Measurements from ENCODE around the gene SGK1. TPM values are rescaled to one million over a fixed set of nuclear protein-coding genes. Genes with fewer than 3 reads are reported as not detected.

Gene SGK1
- total RNA-seq, 2 donors from 2014 or later, result 9.7 to 13.0 TPM

- Histone ChIP-seq H3K4me1 (ENCODE audit: control insufficient read depth, insufficient read depth, low read length) (no peaks in the 10 kb centered on the region), H3K4me3 (ENCODE audit: low read length) (no peak overlapping the region), H3K36me3 (ENCODE audit: control insufficient read depth, insufficient read depth, low read length) (no peaks in the 10 kb centered on the region), H3K9me3 (ENCODE audit: control insufficient read depth, low read length) (peaks cover 14% of the 10 kb centered on the region), H3K27ac (ENCODE audit: low read depth, low read length) (no peak overlapping the region), H3K27me3 (ENCODE audit: control insufficient read depth, insufficient read depth, low read length, poor library complexity, severe bottlenecking) (no peaks in the 10 kb centered on the region), H3K9ac (ENCODE audit: extremely low read depth, low read length, poor library complexity, severe bottlenecking) (no peak overlapping the region)
- DNase-seq, result no peak
- Mint-ChIP-seq H3K27me3 (ENCODE audit: insufficient read depth) (peaks cover 5% of the 10 kb centered on the region), H3K4me3 (no peak overlapping the region), H3K27ac (no peak overlapping the region), H3K4me1 (peaks cover 22% of the 10 kb centered on the region), H3K9me3 (peaks cover 23% of the 10 kb centered on the region), H3K36me3 (ENCODE audit: low read depth) (no peaks in the 10 kb centered on the region)
- 96% methylated on average over 2 of the region's 2 CpGs; no CpG with 5 or more reads in 1 of the 2 experiments for WGBS, 2 experiments (ENCODE audit: insufficient coverage in 1 of 2, insufficient read length in 1 of 2)
- no peak for TF ChIP-seq CTCF (conservative IDR thresholded peaks at IDR 0.05)
Observed at GRCh38 chr6:134359302-134359701, 41.4 kb upstream of the SGK1 start.

GRCh38 chr6:134358320-134358719, 40.4 kb upstream of the SGK1 start:
- DNase-seq, result no peak
- no peak overlapping the region for H3K27ac Mint-ChIP-seq
- TF ChIP-seq CTCF (conservative IDR thresholded peaks at IDR 0.05), result no peak

GRCh38 chr6:134357022-134357487, 39.1 kb upstream of the SGK1 start:
- no peak overlapping the region for H3K4me3 ChIP-seq (ENCODE audit: low read length)
- Mint-ChIP-seq H3K27me3 (ENCODE audit: insufficient read depth) (peaks cover 14% of the 10 kb centered on the region), H3K4me1 (peaks cover 21% of the 10 kb centered on the region), H3K4me3 (no peak overlapping the region), H3K36me3 (ENCODE audit: low read depth) (no peaks in the 10 kb centered on the region), H3K9me3 (peaks cover 23% of the 10 kb centered on the region), H3K27ac (no peak overlapping the region)
- peaks cover 19% of the 10 kb centered on the region for H3K27me3 ChIP-seq (ENCODE audit: control insufficient read depth, insufficient read depth, low read length, poor library complexity, severe bottlenecking)
- H3K36me3 ChIP-seq (ENCODE audit: control insufficient read depth, insufficient read depth, low read length), result no peaks in the 10 kb centered on the region
- DNase-seq, result no peak
- TF ChIP-seq CTCF (conservative IDR thresholded peaks at IDR 0.05), result no peak
- no peak overlapping the region for H3K9ac ChIP-seq (ENCODE audit: extremely low read depth, low read length, poor library complexity, severe bottlenecking)
- 72 to 97% methylated on average over 2 of the region's 2 CpGs for WGBS, 2 experiments (ENCODE audit: insufficient coverage in 1 of 2, insufficient read length in 1 of 2)
- no peak overlapping the region for H3K27ac ChIP-seq (ENCODE audit: low read depth, low read length)
- H3K4me1 ChIP-seq (ENCODE audit: control insufficient read depth, insufficient read depth, low read length), result no peaks in the 10 kb centered on the region
- H3K9me3 ChIP-seq (ENCODE audit: control insufficient read depth, low read length), result peaks cover 14% of the 10 kb centered on the region

More at GRCh38 chr6:134358320-134358719, 40.4 kb upstream of the SGK1 start:
- Mint-ChIP-seq H3K36me3 (ENCODE audit: low read depth) (no peaks in the 10 kb centered on the region), H3K4me1 (peaks cover 22% of the 10 kb centered on the region), H3K4me3 (no peak overlapping the region), H3K9me3 (peaks cover 23% of the 10 kb centered on the region), H3K27me3 (ENCODE audit: insufficient read depth) (peaks cover 11% of the 10 kb centered on the region)
- 85 to 91% methylated on average over 3 to 4 of the region's 4 CpGs for WGBS, 2 experiments (ENCODE audit: insufficient coverage in 1 of 2, insufficient read length in 1 of 2)
- H3K4me1 ChIP-seq (ENCODE audit: control insufficient read depth, insufficient read depth, low read length), result no peaks in the 10 kb centered on the region
- H3K9me3 ChIP-seq (ENCODE audit: control insufficient read depth, low read length), result peaks cover 14% of the 10 kb centered on the region
- no peak overlapping the region for H3K4me3 ChIP-seq (ENCODE audit: low read length)
- H3K27ac ChIP-seq (ENCODE audit: low read depth, low read length), result no peak overlapping the region
- H3K27me3 ChIP-seq (ENCODE audit: control insufficient read depth, insufficient read depth, low read length, poor library complexity, severe bottlenecking), result peaks cover 6% of the 10 kb centered on the region
- no peaks in the 10 kb centered on the region for H3K36me3 ChIP-seq (ENCODE audit: control insufficient read depth, insufficient read depth, low read length)
- no peak overlapping the region for H3K9ac ChIP-seq (ENCODE audit: extremely low read depth, low read length, poor library complexity, severe bottlenecking)

All from endodermal cell (in vitro differentiated cells).